NCI-H2107 treated with DMSO at 0.1 percent for 48 hours (cell line): ENCODE results near the gene MRPL55.
A peak's percentile ranks its signal among the peaks of the same experiment; 100 is the strongest.

Experiments used
- DNase-seq: peaks from one replicate; lab custom pipeline; 2025; ENCODE audit not compliant: unreplicated experiment; lab: John Stamatoyannopoulos, UW

The MRPL55 gene

GRCh38 chr1:228148196-228148861 lies 39.2 kb upstream of the MRPL55 start:
- no peak for DNase-seq

GRCh38 chr1:228147768-228148167 lies 38.7 kb upstream of the MRPL55 start:
- no peak for DNase-seq

DNA sequence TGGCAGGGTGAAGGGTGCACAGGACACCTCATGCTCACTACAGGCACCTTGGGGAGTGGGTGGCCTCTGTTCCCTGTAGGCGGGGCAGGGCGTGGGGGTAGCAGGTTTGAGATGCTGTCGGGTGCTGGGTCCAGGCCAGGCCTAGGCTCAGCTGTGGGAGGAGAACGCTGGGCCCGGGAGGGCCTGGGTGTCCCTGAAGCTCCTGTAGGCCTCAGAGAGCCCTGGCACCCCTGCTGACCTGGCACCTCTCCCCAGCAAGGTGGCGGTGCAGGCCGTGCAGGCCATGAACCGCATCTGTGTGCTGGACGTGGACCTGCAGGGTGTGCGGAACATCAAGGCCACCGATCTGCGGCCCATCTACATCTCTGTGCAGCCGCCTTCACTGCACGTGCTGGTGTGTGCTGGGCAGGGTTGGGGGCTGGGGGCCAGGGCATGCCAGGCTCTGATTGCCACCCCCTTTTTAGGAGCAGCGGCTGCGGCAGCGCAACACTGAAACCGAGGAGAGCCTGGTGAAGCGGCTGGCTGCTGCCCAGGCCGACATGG lies 38.1 kb upstream of the MRPL55 start:
- DNase-seq = no peak

- no peak for DNase-seq
Measured at GRCh38 chr1:228146417-228147150, 37.5 kb upstream of the MRPL55 start.

DNA sequence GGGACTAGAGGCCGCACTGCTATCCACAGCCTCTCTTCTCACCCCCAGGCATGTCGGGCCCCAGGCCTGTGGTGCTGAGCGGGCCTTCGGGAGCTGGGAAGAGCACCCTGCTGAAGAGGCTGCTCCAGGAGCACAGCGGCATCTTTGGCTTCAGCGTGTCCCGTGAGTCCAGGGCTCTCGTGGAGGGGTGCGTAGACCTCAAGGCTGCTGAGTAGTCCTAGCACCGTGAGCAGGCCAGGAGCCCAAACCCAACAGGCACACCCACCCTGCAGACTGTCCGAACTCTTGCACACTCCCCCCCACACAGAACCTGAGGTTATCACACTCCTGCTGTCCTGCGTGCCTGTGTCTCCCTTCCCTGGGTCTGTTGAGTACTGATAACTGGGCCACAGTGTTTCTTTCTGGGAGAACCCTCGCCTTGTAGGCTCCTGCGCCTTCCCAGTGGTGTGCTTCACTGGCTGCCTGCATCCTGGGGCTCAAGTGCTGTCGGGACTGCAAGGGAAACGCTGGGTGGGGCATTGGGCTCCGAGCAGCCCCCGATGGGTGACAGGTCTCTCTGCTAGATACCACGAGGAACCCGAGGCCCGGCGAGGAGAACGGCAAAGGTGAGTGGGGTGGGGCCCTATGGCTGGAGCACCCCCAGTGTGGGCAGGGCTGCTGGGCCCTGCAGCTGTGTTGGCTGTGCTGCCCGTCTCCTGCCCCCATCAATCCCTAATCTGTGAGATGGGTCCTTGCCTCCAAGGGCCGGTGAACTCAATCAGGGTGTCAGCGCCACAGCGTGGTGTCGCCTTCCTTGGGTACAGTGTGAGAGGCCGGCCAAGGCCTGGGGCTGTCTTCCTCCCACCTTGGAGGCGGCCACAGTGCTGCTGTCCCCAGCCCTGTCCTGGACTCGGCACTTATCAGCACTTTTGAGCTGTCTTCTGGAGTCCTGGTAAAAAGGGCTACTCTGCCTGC lies 36.6 kb upstream of the MRPL55 start:
- DNase-seq = no peak

GRCh38 chr1:228144993-228145343 lies 35.9 kb upstream of the MRPL55 start:
- DNase-seq = no peak

- no peak for DNase-seq
Measured at GRCh38 chr1:228144193-228144992, 35.3 kb upstream of the MRPL55 start.

DNA sequence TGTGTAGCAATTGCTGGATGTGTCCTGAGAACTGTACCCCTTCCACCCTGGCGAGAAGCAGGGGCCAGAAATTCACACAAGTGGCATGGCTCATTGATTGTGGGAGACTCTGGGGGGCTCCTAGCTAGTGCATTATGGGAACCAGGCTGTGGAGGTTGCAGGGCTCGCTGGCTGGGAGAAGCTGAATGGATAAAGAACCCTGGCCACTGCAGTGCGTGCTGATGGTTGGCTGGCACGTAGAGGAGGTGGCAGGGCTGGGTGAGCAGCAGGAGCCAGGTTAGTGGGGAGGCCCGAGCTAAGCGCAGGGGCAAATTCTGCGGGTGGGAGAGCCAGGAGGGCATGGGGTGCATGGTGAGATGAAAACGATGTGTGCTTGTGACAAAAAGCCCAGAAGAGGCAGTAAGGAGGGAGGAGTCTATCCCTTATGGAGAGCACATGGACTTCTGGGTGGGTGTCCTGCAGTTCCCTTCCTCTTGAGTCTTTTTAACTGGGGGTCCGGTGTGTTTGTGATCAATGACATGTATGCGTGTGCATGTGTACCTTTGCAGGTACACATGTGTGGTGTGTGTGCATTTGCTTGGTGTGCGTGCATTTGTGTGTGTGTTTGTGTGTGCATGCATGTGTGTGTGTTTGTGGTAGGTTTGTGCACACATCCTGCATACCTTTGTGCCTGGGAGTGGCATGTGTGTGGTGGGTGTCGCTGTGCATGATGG lies 34.5 kb upstream of the MRPL55 start:
- DNase-seq = no peak

DNA sequence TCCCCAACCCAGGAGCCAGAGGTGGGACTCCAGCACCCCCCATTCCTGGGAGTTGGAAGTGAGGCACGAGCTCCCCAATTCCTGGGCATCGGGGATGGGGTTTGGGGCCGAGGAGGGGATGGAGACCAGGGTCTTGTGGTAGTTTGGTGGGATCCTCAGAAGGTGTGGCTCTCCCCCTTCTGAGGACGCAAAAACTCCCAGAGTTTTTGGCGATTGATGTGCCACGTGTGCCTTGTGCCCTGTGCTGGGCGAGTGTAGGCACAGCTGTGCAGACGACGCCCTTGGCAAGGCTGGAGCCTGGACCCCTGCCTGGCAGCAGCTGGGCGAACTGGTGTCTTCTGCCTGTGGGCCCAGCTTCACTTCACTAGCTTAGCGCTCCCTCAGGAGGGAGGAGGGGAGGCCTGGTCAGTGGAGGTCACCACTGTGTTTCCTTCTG lies 33.6 kb upstream of the MRPL55 start:
- no peak for DNase-seq

DNA sequence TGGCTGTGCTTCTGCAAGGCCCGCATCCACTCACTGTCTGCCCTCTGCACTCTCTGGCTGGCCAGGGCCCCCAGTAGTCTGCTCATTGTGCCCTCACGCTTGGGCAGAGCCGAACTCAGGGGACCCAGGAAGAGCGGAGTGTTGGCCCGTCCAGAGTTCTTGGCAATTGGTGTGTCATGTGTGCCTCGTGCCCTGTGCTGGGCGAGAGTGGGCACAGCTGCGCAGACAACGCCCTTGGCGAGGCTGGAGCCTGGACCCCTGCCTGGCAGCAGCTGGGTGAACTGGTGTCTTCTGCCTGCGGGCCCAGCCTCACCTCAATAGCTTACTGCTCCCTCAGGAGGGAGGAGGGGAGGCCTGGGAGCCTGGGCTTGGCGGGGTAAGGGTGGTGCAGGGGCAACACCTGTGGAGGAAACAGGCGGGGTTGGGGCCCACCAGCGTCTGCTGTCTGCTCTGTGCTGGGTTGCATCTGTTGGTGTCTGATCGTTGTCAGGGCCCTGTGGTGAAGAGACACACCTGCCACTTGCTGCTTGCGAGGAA lies 33.1 kb upstream of the MRPL55 start:
- DNase-seq = no peak

DNA sequence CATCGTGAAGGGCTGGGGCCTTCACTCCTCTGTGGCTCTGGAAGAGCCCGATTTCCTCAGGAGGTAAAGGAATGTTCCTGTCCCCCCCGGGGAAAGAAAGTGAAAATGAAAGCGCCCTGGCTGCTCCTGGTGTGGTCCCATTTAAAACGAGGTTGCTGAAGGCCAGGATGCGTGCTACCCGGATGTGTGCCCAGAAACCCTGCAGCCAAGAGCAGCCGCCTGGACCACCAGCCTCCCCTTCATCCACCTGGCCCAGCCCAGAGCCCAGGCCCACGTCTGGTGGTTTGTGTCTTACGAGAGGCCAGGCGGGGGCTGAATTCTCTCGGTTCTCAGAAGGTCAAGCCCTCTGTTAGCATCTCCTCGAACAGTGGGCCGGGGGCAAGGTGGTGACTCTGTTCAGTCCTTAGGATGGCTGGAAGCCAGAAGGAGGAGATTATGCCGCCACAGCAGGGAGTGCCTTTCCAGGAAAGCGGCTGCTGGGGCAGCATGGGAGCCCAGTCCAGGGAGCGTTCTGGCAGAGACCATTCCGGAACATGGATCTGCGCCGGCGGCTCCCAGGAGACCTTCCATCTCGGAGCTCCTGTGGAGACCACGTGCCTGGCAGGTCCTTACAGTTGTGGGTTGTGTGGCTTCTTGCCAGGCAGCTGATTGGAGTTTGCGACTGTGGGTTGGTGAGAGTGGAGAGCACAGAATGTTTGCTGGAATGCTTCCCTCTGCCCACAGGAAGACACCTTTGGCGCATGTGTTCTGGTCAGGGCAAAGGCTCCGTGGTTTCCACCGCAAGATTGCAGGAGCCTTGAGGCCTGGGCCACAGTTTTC lies 32.3 kb upstream of the MRPL55 start:
- DNase-seq = peak; percentile 81

GRCh38 chr1:228140724-228141225 lies 31.7 kb upstream of the MRPL55 start:
- no peak for DNase-seq

DNA sequence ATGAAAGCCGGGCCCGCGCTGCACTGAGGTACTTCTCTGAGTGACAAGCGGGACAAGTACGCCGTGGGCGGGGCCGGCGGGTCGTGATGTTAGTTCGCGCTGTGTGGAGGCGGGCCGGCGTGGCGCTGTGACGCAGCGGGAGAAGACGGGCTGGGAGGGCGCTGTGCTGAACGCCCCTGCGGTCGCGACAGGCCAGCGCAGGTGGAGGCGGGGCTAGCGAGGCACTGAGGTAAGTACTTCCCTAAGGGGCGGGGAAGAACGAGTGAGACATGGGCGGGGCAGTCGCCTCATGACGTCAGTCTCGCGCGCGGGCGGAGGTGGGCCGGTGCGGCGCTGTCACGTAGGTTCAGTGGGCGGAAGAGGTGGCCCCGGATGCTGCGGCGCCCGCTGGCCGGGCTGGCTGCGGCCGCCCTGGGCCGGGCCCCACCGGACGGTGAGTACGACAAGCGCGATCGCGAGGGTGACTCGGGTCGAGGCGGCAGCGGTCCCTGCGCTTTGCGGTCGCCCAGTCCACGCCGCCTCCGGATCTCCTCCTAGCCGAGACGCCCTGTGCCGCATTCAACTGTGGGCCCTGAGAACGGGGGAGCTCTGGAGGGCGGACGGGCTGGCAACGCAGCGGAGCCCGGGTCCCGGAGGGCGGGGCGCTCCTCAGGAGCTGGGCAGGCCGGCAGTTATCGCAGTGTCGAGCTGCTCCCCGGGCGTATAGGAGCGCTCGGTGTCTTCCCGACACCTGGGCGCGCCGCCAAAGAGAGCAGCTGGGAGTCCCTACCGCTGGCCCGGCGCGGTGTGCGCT lies 31.0 kb upstream of the MRPL55 start, which contains the start of gene GUK1:
Gene GUK1, plus strand, starts transcription at position 349 of the 793 bp plus-strand sequence. Its CDS starts 24 bp downstream, at position 373.
- peak; percentile 98 for DNase-seq

DNA sequence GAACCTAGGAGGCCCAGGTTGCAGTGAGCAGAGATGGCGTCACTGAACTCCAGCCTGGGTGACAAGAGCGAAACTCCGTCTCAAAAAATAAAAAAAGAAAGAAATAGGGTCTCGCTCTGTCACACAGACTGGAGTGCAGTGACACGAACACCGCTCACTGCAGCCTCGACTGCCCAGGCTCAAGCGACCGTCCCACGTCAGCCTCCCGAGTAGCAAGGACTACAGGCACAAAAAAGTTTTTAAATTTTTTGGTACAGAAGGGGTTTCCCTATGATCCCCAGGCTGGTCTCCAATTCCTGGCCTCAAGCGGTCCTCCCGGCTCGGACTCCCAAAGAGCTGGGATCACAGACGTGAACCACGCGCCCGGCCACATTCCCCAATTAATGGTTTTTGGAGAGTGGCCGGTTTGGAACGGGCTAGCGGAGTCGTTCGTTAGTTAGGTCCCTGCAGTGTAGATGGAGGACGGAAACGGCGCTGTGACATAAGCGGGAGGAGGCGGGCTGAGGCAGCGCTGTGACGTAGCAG lies 30.4 kb upstream of the MRPL55 start:
- DNase-seq = no peak

DNA sequence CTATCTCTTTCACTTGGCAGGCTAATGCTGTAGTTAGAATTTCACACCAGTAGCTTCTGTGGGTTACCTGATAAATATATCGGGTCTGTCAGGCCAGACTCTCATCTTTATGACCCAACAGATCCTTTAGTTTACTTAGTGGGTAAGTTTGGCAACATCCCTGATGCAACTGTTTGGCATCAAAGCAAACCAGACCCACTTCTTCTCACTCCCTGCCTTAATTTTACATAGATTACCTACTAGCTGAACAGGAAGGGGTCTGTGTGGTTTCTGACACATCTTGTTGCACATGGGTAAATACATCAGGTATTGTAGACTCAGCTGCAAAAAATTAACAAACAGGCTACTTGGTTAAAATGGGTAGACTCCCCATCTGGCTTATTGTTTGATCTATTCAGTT lies 27.8 kb upstream of the MRPL55 start:
- DNase-seq = no peak

- DNase-seq = no peak
Measured at GRCh38 chr1:228134591-228134990, 25.5 kb upstream of the MRPL55 start.

DNA sequence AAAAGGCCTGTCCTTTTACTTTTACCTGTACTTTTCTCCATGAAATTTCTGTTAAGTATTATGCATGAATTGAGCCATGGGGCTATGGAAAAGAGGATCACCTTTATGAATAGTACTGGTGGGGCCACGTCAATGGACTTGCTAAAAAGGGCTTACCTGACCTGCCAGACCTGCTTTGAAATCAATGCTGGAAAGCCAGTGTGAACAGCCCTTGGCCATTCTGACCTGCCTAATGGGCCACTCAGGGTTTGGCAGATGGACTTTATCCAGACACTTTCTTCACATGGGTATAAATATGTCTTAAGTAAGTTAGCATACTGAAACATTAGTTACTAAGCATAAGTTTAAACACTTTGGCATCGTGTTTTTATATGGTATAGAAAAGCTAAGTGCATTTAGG lies 22.7 kb upstream of the MRPL55 start:
- no peak for DNase-seq
